HG03280 (cell line): ENCODE data around the gene HIPK3.
"Not testable (repeated sequence)": the region's sequence is repeated elsewhere in the genome, so short reads cannot be mapped to it uniquely, and the experiment has no call there.

ENCODE experiments used
- ATAC-seq: cut with Tn5 transposase; IDR thresholded peaks from one replicate; pipeline ENCODE4 v1.9.1; 2021; ENCODE audit warnings: mild to moderate bottlenecking, moderate library complexity; ENCODE audit not compliant: unreplicated experiment

Gene HIPK3

GRCh38 chr11:33350287-33350686 is 93.1 kb downstream of the HIPK3 start:
- no peak for ATAC-seq

- ATAC-seq: no peak
Observed at GRCh38 chr11:33358150-33358831, 101.1 kb downstream of the HIPK3 start.

- no peak for ATAC-seq
Observed at GRCh38 chr11:33360642-33361041, 103.5 kb downstream of the HIPK3 start.

GRCh38 chr11:33362051-33362910 is 105.1 kb downstream of the HIPK3 start:
- ATAC-seq: no peak

GRCh38 chr11:33366918-33367317 is 109.7 kb downstream of the HIPK3 start:
- ATAC-seq: no peak

GRCh38 chr11:33368475-33368874 is 111.3 kb downstream of the HIPK3 start:
- ATAC-seq: not testable (repeated sequence)

GRCh38 chr11:33368931-33369330 is 111.8 kb downstream of the HIPK3 start:
- no peak for ATAC-seq

GRCh38 chr11:33373636-33374035 is 116.5 kb downstream of the HIPK3 start:
- no peak for ATAC-seq

- ATAC-seq: no peak
Observed at GRCh38 chr11:33375236-33375635, 118.1 kb downstream of the HIPK3 start.

GRCh38 chr11:33375688-33376311 is 118.6 kb downstream of the HIPK3 start, which contains the start of gene KIAA1549L:
Gene KIAA1549L, plus strand, starts transcription at chr11:33376108.
- no peak for ATAC-seq

- no peak for ATAC-seq
Observed at GRCh38 chr11:33376331-33377310, 119.4 kb downstream of the HIPK3 start.

GRCh38 chr11:33377412-33378370 is 120.5 kb downstream of the HIPK3 start:
- no peak for ATAC-seq

GRCh38 chr11:33379947-33380346 is 122.8 kb downstream of the HIPK3 start:
- no peak for ATAC-seq

GRCh38 chr11:33383075-33383919 is 126.1 kb downstream of the HIPK3 start:
- no peak for ATAC-seq

GRCh38 chr11:33383920-33384209 is 126.7 kb downstream of the HIPK3 start:
- no peak for ATAC-seq

GRCh38 chr11:33384220-33384619 is 127.0 kb downstream of the HIPK3 start:
- no peak for ATAC-seq

GRCh38 chr11:33387581-33387980 is 130.4 kb downstream of the HIPK3 start:
- no peak for ATAC-seq

GRCh38 chr11:33387996-33388395 is 130.8 kb downstream of the HIPK3 start:
- ATAC-seq: peak; percentile 38
